Activated naive CD4-positive, alpha-beta T cell treated with anti-CD3 and anti-CD28 coated beads for 36 hours (primary cell): ENCODE results near the gene DPH1. TPM values are rescaled to one million over a fixed set of nuclear protein-coding genes. Genes with fewer than 3 reads are reported as not detected.

ENCODE experiments used
- CTCF ChIA-PET: fragments of 350-600 bp; sonication (Branson Sonifier 250); formaldehyde crosslinking; loops from one replicate; lab custom pipeline; 2021; ENCODE audit warnings: antibody characterized with exemption; lab: Charles Lee
- DNase-seq: peaks from one replicate; pipeline ENCODE4 v3.0.0-alpha.2; 2020
- H3K27ac Mint-ChIP-seq: one replicate; pipeline ENCODE4 v1.8.0; 2021; ENCODE audit warnings: mild to moderate bottlenecking, mixed read lengths
- H3K27me3 Mint-ChIP-seq: one replicate; pipeline ENCODE4 v1.8.0; 2021; ENCODE audit warnings: low read depth, mixed read lengths
- H3K36me3 Mint-ChIP-seq: one replicate; pipeline ENCODE4 v1.8.0; 2021; ENCODE audit warnings: low read depth, mixed read lengths
- H3K4me1 Mint-ChIP-seq: one replicate; pipeline ENCODE4 v1.8.0; 2021; ENCODE audit warnings: low read depth, mixed read lengths
- H3K4me3 Mint-ChIP-seq: one replicate; pipeline ENCODE4 v1.8.0; 2021; ENCODE audit warnings: mild to moderate bottlenecking, moderate library complexity, mixed read lengths
- H3K9me3 Mint-ChIP-seq: one replicate; pipeline ENCODE4 v1.8.0; 2021; ENCODE audit warnings: mixed read lengths
- intact Hi-C: fragments of 100-400 bp; cut with micrococcal nuclease; formaldehyde crosslinking; loops from one replicate; pipeline ENCODE4 v1.15.1; 2023
- total RNA-seq, 2 experiments: library from RNA; stranded (reverse); gene quantifications; one replicate each; pipeline ENCODE4 v1.2.3, GENCODE V29; 2021

The DPH1 gene
- total RNA-seq, 2 experiments from 2014 or later: 31.1 to 34.1 TPM

GRCh38 chr17:2070241-2071023, 40.5 kb downstream of the DPH1 start:
- CTCF ChIA-PET: interaction anchor here (0.9 to 2.6 kb wide), 7 partner anchors 15 to 211 kb away, joined by 3 to 9 read pairs (median 4); partner anchors contain the start of gene HIC1
- no peaks in the 10 kb centered on the region for H3K9me3 Mint-ChIP-seq
- H3K4me3 Mint-ChIP-seq: peak overlapping the region; percentile 22
- no peaks in the 10 kb centered on the region for H3K27me3 Mint-ChIP-seq
- H3K4me1 Mint-ChIP-seq: peaks cover 32% of the 10 kb centered on the region
- peak; percentile 87 for DNase-seq
- H3K27ac Mint-ChIP-seq: peak overlapping the region; percentile 43
- H3K36me3 Mint-ChIP-seq: peaks cover 42% of the 10 kb centered on the region
- intact Hi-C loops: loop anchor here (1.0 kb wide), 2 partner anchors 17 to 174 kb away; no protein-coding TSS in a partner anchor

- intact Hi-C loops: no loop called here
- H3K27me3 Mint-ChIP-seq: no peaks in the 10 kb centered on the region
- no peak for DNase-seq
- H3K4me3 Mint-ChIP-seq: no peak overlapping the region
- H3K36me3 Mint-ChIP-seq: peaks cover 37% of the 10 kb centered on the region
- H3K9me3 Mint-ChIP-seq: no peaks in the 10 kb centered on the region
- H3K4me1 Mint-ChIP-seq: peaks cover 32% of the 10 kb centered on the region
- H3K27ac Mint-ChIP-seq: no peak overlapping the region
- CTCF ChIA-PET: interaction anchor here (0.6 to 2.6 kb wide), 7 partner anchors 15 to 210 kb away, joined by 3 to 9 read pairs (median 4); partner anchors contain the start of gene HIC1
These were observed 41.1 kb downstream of the DPH1 start for GRCh38 chr17:2071024-2071385.

GRCh38 chr17:2071455-2072281, 41.7 kb downstream of the DPH1 start:
- H3K9me3 Mint-ChIP-seq: no peaks in the 10 kb centered on the region
- no peak overlapping the region for H3K27ac Mint-ChIP-seq
- no peak overlapping the region for H3K4me3 Mint-ChIP-seq
- DNase-seq: no peak
- H3K36me3 Mint-ChIP-seq: peaks cover 34% of the 10 kb centered on the region
- intact Hi-C loops: no loop called here
- H3K27me3 Mint-ChIP-seq: no peaks in the 10 kb centered on the region
- peaks cover 32% of the 10 kb centered on the region for H3K4me1 Mint-ChIP-seq
- CTCF ChIA-PET: interaction anchor here (0.6 to 2.6 kb wide), 5 partner anchors 17 to 174 kb away, joined by 3 to 9 read pairs (median 4); partner anchors contain the start of gene HIC1

- peaks cover 17% of the 10 kb centered on the region for H3K4me1 Mint-ChIP-seq
- H3K36me3 Mint-ChIP-seq: peaks cover 32% of the 10 kb centered on the region
- CTCF ChIA-PET: interaction anchor here (1.0 to 1.1 kb wide), 2 partner anchors 11 to 16 kb away, joined by 3 read pairs; no protein-coding TSS in a partner anchor
- no peak for DNase-seq
- intact Hi-C loops: no loop called here
- no peak overlapping the region for H3K4me3 Mint-ChIP-seq
- no peaks in the 10 kb centered on the region for H3K27me3 Mint-ChIP-seq
- H3K27ac Mint-ChIP-seq: no peak overlapping the region
- H3K9me3 Mint-ChIP-seq: no peaks in the 10 kb centered on the region
These were observed 45.0 kb downstream of the DPH1 start for GRCh38 chr17:2074919-2075318.

GRCh38 chr17:2075336-2076086, 45.6 kb downstream of the DPH1 start:
- H3K27me3 Mint-ChIP-seq: no peaks in the 10 kb centered on the region
- no peak overlapping the region for H3K27ac Mint-ChIP-seq
- DNase-seq: no peak
- CTCF ChIA-PET: interaction anchor here (0.9 to 1.1 kb wide), 2 partner anchors 11 to 12 kb away, joined by 3 read pairs; no protein-coding TSS in a partner anchor
- H3K4me1 Mint-ChIP-seq: peaks cover 11% of the 10 kb centered on the region
- no peaks in the 10 kb centered on the region for H3K9me3 Mint-ChIP-seq
- intact Hi-C loops: no loop called here
- H3K36me3 Mint-ChIP-seq: peaks cover 28% of the 10 kb centered on the region
- no peak overlapping the region for H3K4me3 Mint-ChIP-seq

- intact Hi-C loops: no loop called here
- no peaks in the 10 kb centered on the region for H3K27me3 Mint-ChIP-seq
These were observed 46.4 kb downstream of the DPH1 start for GRCh38 chr17:2076087-2076984.

GRCh38 chr17:2077040-2077439, 47.1 kb downstream of the DPH1 start:
- intact Hi-C loops: no loop called here
- H3K36me3 Mint-ChIP-seq: peaks cover 31% of the 10 kb centered on the region

More at GRCh38 chr17:2076087-2076984, 46.4 kb downstream of the DPH1 start:
- DNase-seq: no peak
- Mint-ChIP-seq H3K36me3 (peaks cover 29% of the 10 kb centered on the region), H3K4me1 (peaks cover 3% of the 10 kb centered on the region), H3K27ac (no peak overlapping the region), H3K9me3 (no peaks in the 10 kb centered on the region), H3K4me3 (no peak overlapping the region)
- CTCF ChIA-PET: interaction anchor here (0.9 kb wide), 1 partner anchor 11 kb away, joined by 3 read pairs; no protein-coding TSS in a partner anchor

GRCh38 chr17:2081564-2081963, 51.6 kb downstream of the DPH1 start:
- H3K4me1 Mint-ChIP-seq: peaks cover 10% of the 10 kb centered on the region
- CTCF ChIA-PET: no interaction called here
- H3K9me3 Mint-ChIP-seq: no peaks in the 10 kb centered on the region
- DNase-seq: no peak
- intact Hi-C loops: no loop called here
- H3K27ac Mint-ChIP-seq: no peak overlapping the region
- H3K4me3 Mint-ChIP-seq: no peak overlapping the region
- H3K36me3 Mint-ChIP-seq: peaks cover 38% of the 10 kb centered on the region
- no peaks in the 10 kb centered on the region for H3K27me3 Mint-ChIP-seq

More at GRCh38 chr17:2077040-2077439, 47.1 kb downstream of the DPH1 start:
- no peak for DNase-seq
- Mint-ChIP-seq H3K27ac (no peak overlapping the region), H3K9me3 (no peaks in the 10 kb centered on the region), H3K4me3 (no peak overlapping the region), H3K4me1 (no peaks in the 10 kb centered on the region), H3K27me3 (no peaks in the 10 kb centered on the region)
- CTCF ChIA-PET: no interaction called here

GRCh38 chr17:2082003-2082781, 52.2 kb downstream of the DPH1 start:
- Mint-ChIP-seq H3K4me3 (no peak overlapping the region), H3K27ac (no peak overlapping the region), H3K4me1 (peaks cover 17% of the 10 kb centered on the region), H3K27me3 (no peaks in the 10 kb centered on the region), H3K9me3 (no peaks in the 10 kb centered on the region), H3K36me3 (peaks cover 39% of the 10 kb centered on the region)
- DNase-seq: no peak
- CTCF ChIA-PET: no interaction called here
- intact Hi-C loops: no loop called here

GRCh38 chr17:2083613-2084035, 53.7 kb downstream of the DPH1 start:
- H3K36me3 Mint-ChIP-seq: peaks cover 32% of the 10 kb centered on the region
- no peak overlapping the region for H3K27ac Mint-ChIP-seq
- no peaks in the 10 kb centered on the region for H3K9me3 Mint-ChIP-seq
- intact Hi-C loops: no loop called here
- H3K27me3 Mint-ChIP-seq: no peaks in the 10 kb centered on the region
- peaks cover 30% of the 10 kb centered on the region for H3K4me1 Mint-ChIP-seq
- CTCF ChIA-PET: interaction anchor here (1.2 kb wide), 1 partner anchor 19 kb away, joined by 3 read pairs; no protein-coding TSS in a partner anchor
- DNase-seq: no peak
- H3K4me3 Mint-ChIP-seq: no peak overlapping the region
